K562 (cell line): ENCODE data around the gene KIF3A. TPM values are rescaled to one million over a fixed set of nuclear protein-coding genes. Genes with fewer than 3 reads are reported as not detected.
A peak's percentile ranks its signal among the peaks of the same experiment; 100 is the strongest.

Experiments
- ATAC-seq: fragments of 200-7000 bp; cut with Tn5 transposase; 3 replicates; pipeline ENCODE4 v1.9.1; 2020; ENCODE audit warnings: moderate library complexity
- BruUV-seq: library from RNA; stranded (reverse); fragments of 400-500 nt; replicated peaks from 2 replicates; lab custom pipeline; 2021; lab: Mats Ljungman, UMichigan
- CTCF ChIA-PET: fragments of 300-600 bp; formaldehyde crosslinking; extraction: SDS; loops from one replicate; lab custom pipeline; 2021; ENCODE audit warnings: low intra/inter-chr PET ratio; lab: Yijun Ruan, JAX
- POLR2A ChIA-PET: fragments of 300-600, 350-650 bp; sonication (Branson Sonifier 250); formaldehyde crosslinking; extraction: SDS; loops from one replicate; lab custom pipeline; 2021; ENCODE audit warnings: antibody characterized with exemption, inconsistent platforms; lab: Yijun Ruan, JAX
- DNase-seq, 4 experiments: peaks; one replicate each; pipeline versions ENCODE4 v3.0.0 to v3.0.0-alpha.2; 2011 to 2018; ENCODE audit warnings: low spot score in 3 of 4, mixed read lengths in 3 of 4; ENCODE audit errors: extremely low read depth in 1 of 4
- FAIRE-seq: peaks from 2 replicates; lab custom pipeline; 2011; peaks lifted over from hg19 to GRCh38; lab: Jason Lieb, UNC
- H2AFZ ChIP-seq: 2 replicates; pipeline ENCODE4 v1.6.0; 2011; ENCODE audit warnings: low read depth, low read length, control low read depth, inconsistent platforms
- H3K27ac ChIP-seq: fragments of 200-600 bp; 3 replicates; pipeline ENCODE4 v1.8.0; 2011; ENCODE audit warnings: low read depth, mild to moderate bottlenecking, control low read depth, inconsistent platforms, low read length, moderate library complexity, mixed read lengths; ENCODE audit errors: extremely low read depth
- H3K27me3 ChIP-seq, 2 experiments: fragments of 300-600 bp in 1 of 2; 2 replicates in 1 of 2; 3 replicates in 1 of 2; pipeline versions ENCODE4 v1.6.0 to v1.8.0; 2011; ENCODE audit warnings: inconsistent platforms in 2 of 2, low read length in 2 of 2, mild to moderate bottlenecking in 1 of 2, mixed read lengths in 1 of 2, moderate library complexity in 1 of 2; ENCODE audit not compliant: control insufficient read depth in 2 of 2, insufficient read depth in 2 of 2
- H3K36me3 ChIP-seq: fragments of 300-600 bp; 3 replicates; pipeline ENCODE4 v1.8.0; 2011; ENCODE audit warnings: mild to moderate bottlenecking, low read length, inconsistent platforms; ENCODE audit not compliant: control insufficient read depth, insufficient read depth
- H3K4me1 ChIP-seq, 2 experiments: fragments of 200-600 bp in 1 of 2; replicated peaks in 1 of 2; 2 replicates in 1 of 2; 3 replicates in 1 of 2; pipeline versions ENCODE4 v1.5.1 to v1.8.0; 2011; ENCODE audit warnings: inconsistent platforms in 2 of 2, low read length in 2 of 2, mild to moderate bottlenecking in 1 of 2, mixed read lengths in 1 of 2, moderate library complexity in 1 of 2; ENCODE audit not compliant: control insufficient read depth in 2 of 2, insufficient read depth in 2 of 2
- H3K4me2 ChIP-seq: 2 replicates; pipeline ENCODE4 v1.6.1; 2011; ENCODE audit warnings: low read length, control low read depth, inconsistent platforms, mixed read lengths; ENCODE audit not compliant: insufficient read depth
- H3K4me3 ChIP-seq: fragments of 200-600 bp; sonication (generic), shearing (Covaris generic); 2 replicates; pipeline ENCODE4 v1.5.1; 2016; ENCODE audit warnings: control low read depth, inconsistent platforms
- H3K79me2 ChIP-seq: fragments of 200-600 bp; 3 replicates; pipeline ENCODE4 v1.8.0; 2011; ENCODE audit warnings: low read length, inconsistent platforms; ENCODE audit not compliant: control insufficient read depth, insufficient read depth
- H3K9ac ChIP-seq, 2 experiments: 2 replicates each; pipeline versions ENCODE4 v1.6.0 to v1.6.1; 2011; ENCODE audit warnings: low read depth in 2 of 2, low read length in 2 of 2, control low read depth in 1 of 2, inconsistent platforms in 1 of 2, mild to moderate bottlenecking in 1 of 2, mixed read lengths in 1 of 2; ENCODE audit not compliant: insufficient read depth in 1 of 2
- H3K9me1 ChIP-seq: one replicate; pipeline ENCODE4 v1.6.0; 2011; ENCODE audit warnings: inconsistent platforms, mild to moderate bottlenecking, low read length, moderate library complexity; ENCODE audit not compliant: control insufficient read depth, insufficient read depth
- H3K9me3 ChIP-seq: replicated peaks from 2 replicates; pipeline ENCODE4 v1.5.1; 2011; ENCODE audit warnings: low read depth, low read length, inconsistent platforms; ENCODE audit not compliant: control insufficient read depth, insufficient read depth
- H4K20me1 ChIP-seq: replicated peaks from 2 replicates; pipeline ENCODE4 v1.6.1; 2011; ENCODE audit warnings: low read length, inconsistent platforms, mixed read lengths; ENCODE audit not compliant: control insufficient read depth, insufficient read depth
- DACH1 ChIP-seq: fragments of 450-650 bp; IDR thresholded peaks from 2 replicates; pipeline ENCODE4 v1.6.1; 2018; ENCODE audit not compliant: partially characterized antibody
- EGR1 ChIP-seq: fragments of 450-650 bp; conservative IDR thresholded peaks from 2 replicates; pipeline ENCODE4 v1.6.1; 2017; ENCODE audit warnings: mild to moderate bottlenecking
- IRF2 ChIP-seq: sonication (generic); formaldehyde crosslinking; IDR thresholded peaks from 2 replicates; pipeline ENCODE4 v1.8.1; 2022; ENCODE audit warnings: mild to moderate bottlenecking, missing genetic modification reagents
- PTBP1 ChIP-seq: fragments of 200-400 bp; formaldehyde crosslinking; IDR thresholded peaks from 2 replicates; pipeline ENCODE4 v1.6.1; 2017; ENCODE audit warnings: low read depth, low read length
- PTTG1 ChIP-seq: fragments of 450-650 bp; IDR thresholded peaks from 2 replicates; pipeline ENCODE4 v1.6.1; 2016; ENCODE audit warnings: low read depth, mild to moderate bottlenecking, missing genetic modification characterization, missing compliant biosample characterization
- RERE ChIP-seq: sonication (generic); formaldehyde crosslinking; IDR thresholded peaks from 2 replicates; pipeline ENCODE4 v1.8.0; 2023; ENCODE audit warnings: missing genetic modification reagents, mild to moderate bottlenecking, borderline replicate concordance
- SIRT6 ChIP-seq: IDR thresholded peaks from one replicate; pipeline ENCODE4 v1.6.1; 2012; ENCODE audit warnings: low read depth, mild to moderate bottlenecking, control low read depth, inconsistent platforms, low read length, moderate library complexity
- SIX5 ChIP-seq, 2 experiments: IDR thresholded peaks; 2 replicates each; pipeline ENCODE4 v1.6.1; 2011; ENCODE audit warnings: low read length in 2 of 2, borderline replicate concordance in 1 of 2, low read depth in 1 of 2, mild to moderate bottlenecking in 1 of 2, moderate library complexity in 1 of 2; ENCODE audit not compliant: insufficient read depth in 1 of 2
- SMARCA5 ChIP-seq: fragments of 450-650 bp; IDR thresholded peaks from 2 replicates; pipeline ENCODE4 v1.6.1; 2016
- TAF7 ChIP-seq: fragments of 450-650 bp; IDR thresholded peaks from 2 replicates; pipeline ENCODE4 v1.6.1; 2016; ENCODE audit warnings: missing genetic modification characterization, missing compliant biosample characterization
- TCF7L2 ChIP-seq: fragments of 150-350 bp; IDR thresholded peaks from 2 replicates; pipeline ENCODE4 v1.6.1; 2016; ENCODE audit warnings: low read depth, mild to moderate bottlenecking, low read length, moderate library complexity
- TFAM ChIP-seq: fragments of 250-450 bp; sonication (Bioruptor Pico); conservative IDR thresholded peaks from 2 replicates; pipeline ENCODE4 v1.5.0; 2021; ENCODE audit warnings: mild to moderate bottlenecking, moderate library complexity
- U2AF2 ChIP-seq: fragments of 200-400 bp; formaldehyde crosslinking; optimal IDR thresholded peaks from 2 replicates; pipeline ENCODE3; 2017; ENCODE audit warnings: low read depth, mild to moderate bottlenecking, low read length
- ZNF444 ChIP-seq: fragments of 250-450 bp; sonication (Bioruptor Pico); IDR thresholded peaks from 2 replicates; pipeline ENCODE4 v1.4.0; 2020; ENCODE audit warnings: mild to moderate bottlenecking, moderate library complexity
- ZZZ3 ChIP-seq: fragments of 450-650 bp; IDR thresholded peaks from 2 replicates; pipeline ENCODE4 v1.6.1; 2016; ENCODE audit warnings: antibody characterized with exemption, mild to moderate bottlenecking, moderate library complexity
- WGBS: fragments of 100-300 bp; shearing (Covaris generic); methylation state at CpG from one replicate; pipeline ENCODE4 v1.1.6; 2016; ENCODE audit warnings: low coverage, mixed read lengths; ENCODE audit not compliant: insufficient coverage; ENCODE audit errors: missing lambda C conversion rate; 5-methylcytosine and 5-hydroxymethylcytosine counted together
- in situ Hi-C: fragments of 300-500 bp; cut with MboI; formaldehyde crosslinking; loops from 4 replicates; pipeline ENCODE4 v1.15.0; 2018; ENCODE audit warnings: inconsistent platforms, mixed read lengths
- intact Hi-C: fragments of 100-400 bp; cut with micrococcal nuclease; formaldehyde crosslinking; loops from 2 replicates; pipeline ENCODE4 v1.14.2; 2022
- polyA plus RNA-seq, 8 experiments: library from polyadenylated mRNA; depleted of rRNA in 4 of 8; stranded (reverse) in 5 of 8; unstranded in 3 of 8; fragments of >200 nt; fragmentation: Nextera tagmentation in 2 of 8; fragmentation: Illumina TruSeq in 1 of 8; extraction: Ambion mirVana in 2 of 8; extraction: Trizol in 1 of 8; gene quantifications; 2 replicates each; pipeline versions ENCODE4 v1.2.1 to v1.2.3, GENCODE V29; 2011 to 2014; ENCODE audit warnings: inconsistent platforms in 1 of 8, missing spikeins in 1 of 8
- total RNA-seq, 7 experiments: library from RNA; depleted of rRNA in 6 of 7; stranded (reverse); fragments of >200 nt in 6 of 7; fragmentation: Illumina TruSeq in 2 of 7; extraction: Trizol in 2 of 7; gene quantifications; 2 replicates each; pipeline versions ENCODE4 v1.2.1 to v1.2.3, GENCODE V29; 2011 to 2021; ENCODE audit warnings: low replicate concordance in 1 of 7

Gene KIF3A
- total and polyA plus RNA-seq, 9 of the 15 experiments (the other 6 are each of a cell fraction or from before 2014, with no cell fraction given) = 1.5 to 7.8 (median 6.0) TPM

DNA sequence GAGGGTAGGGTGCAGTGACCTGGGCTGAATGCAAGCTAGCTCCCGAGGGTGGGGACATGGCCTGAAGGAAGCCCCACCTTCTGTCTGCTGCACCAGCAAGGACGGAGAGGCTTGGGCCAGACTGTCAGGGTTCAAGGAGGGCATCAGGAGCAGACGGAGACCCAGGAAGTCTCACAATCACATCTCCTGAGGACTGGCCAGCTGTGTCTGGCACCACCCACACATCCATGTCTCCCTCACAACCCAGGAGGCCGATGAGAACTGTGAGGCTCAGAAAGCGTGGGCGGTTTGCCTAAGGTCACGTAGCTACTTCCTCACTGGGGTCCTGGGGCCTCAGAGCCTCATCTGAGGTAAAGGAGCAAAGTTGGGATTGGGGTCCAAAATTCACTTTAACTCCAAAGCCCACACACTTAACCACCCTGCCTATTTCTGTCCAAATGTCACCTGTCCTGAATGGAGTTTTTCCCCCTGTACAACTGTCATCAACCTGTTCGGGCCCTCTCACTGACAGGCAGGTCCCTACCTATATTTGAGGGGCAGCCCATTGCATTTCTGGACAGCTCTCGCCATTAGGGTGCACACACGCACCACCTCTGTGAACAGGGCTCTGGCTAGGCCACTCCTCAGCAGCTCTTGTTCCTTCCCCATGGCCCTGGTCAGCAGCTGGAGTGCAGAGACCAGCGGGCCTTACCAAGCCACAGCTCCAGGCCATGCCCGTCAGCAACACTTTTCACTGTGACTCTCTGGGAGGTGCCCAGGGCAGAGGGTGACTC is 75.9 kb downstream of the KIF3A start:
- DNase-seq (peak; percentile 66 to 81 (median 68)), ATAC-seq (peak; percentile 50), FAIRE-seq (peak; percentile 74)
- 33% methylated on average over 12 of the region's 12 CpGs for WGBS
- Histone ChIP-seq H3K9me1 (no peaks in the 10 kb centered on the region), H3K27me3 (no peaks in the 10 kb centered on the region), H3K36me3 (no peaks in the 10 kb centered on the region), H3K4me1 (peaks cover 55 to 69% of the 10 kb centered on the region in 2 experiments), H4K20me1 (no peaks in the 10 kb centered on the region), H3K4me3 (no peak overlapping the region), H2AFZ (peak overlapping the region; percentile 94), H3K4me2 (peak overlapping the region; percentile 70), H3K9me3 (no peaks in the 10 kb centered on the region), H3K9ac (peak overlapping the region; percentile 50 to 86), H3K27ac (peak overlapping the region; percentile 15; the same call in 2 of the 3 replicates), H3K79me2 (no peaks in the 10 kb centered on the region)
- in situ Hi-C loops (no loop called here), intact Hi-C loops (loop anchor here (5.0 kb wide), 2 partner anchors 76 to 161 kb away; partner anchors contain the start of gene KIF3A)
- ChIA-PET POLR2A (interaction anchor here (0.6 to 1.3 kb wide), 10 partner anchors 8 to 1454 kb away, joined by 3 to 5 read pairs (median 4); no protein-coding TSS in a partner anchor), CTCF (interaction anchor here (0.5 to 1.8 kb wide), 3 partner anchors 115 to 222 kb away, joined by 3 to 5 read pairs (median 3); partner anchors contain the start of gene SEPTIN8)
- BruUV-seq = no TSS peak
- peak; percentile 47 for TF ChIP-seq DACH1
- TF ChIP-seq IRF2 (CRISPR knock-in tag) = no peak
- TF ChIP-seq PTBP1 = no peak
- no peak for TF ChIP-seq U2AF2
- no peak for TF ChIP-seq SMARCA5
- TF ChIP-seq PTTG1 (tag) = no peak
- TF ChIP-seq EGR1 = peak; percentile 98
- no peak for TF ChIP-seq SIRT6
- TF ChIP-seq ZZZ3 = no peak
- no peak for TF ChIP-seq RERE (CRISPR knock-in tag)
- no peak for TF ChIP-seq SIX5 (IDR thresholded peaks at IDR 0.05; ENCODE audit: borderline replicate concordance in 1 of 2, insufficient read depth in 1 of 2, low read depth in 1 of 2, low read length in 2 of 2)
- no peak for TF ChIP-seq ZNF444 (CRISPR knock-in tag)
- no peak for TF ChIP-seq TFAM (CRISPR knock-in tag)
- TF ChIP-seq TAF7 (tag) = no peak
- no peak for TF ChIP-seq TCF7L2
